ENCODE measurements around the gene ACSM5. TPM values are rescaled to one million over a fixed set of nuclear protein-coding genes. Genes with fewer than 3 reads are reported as not detected.

Gene ACSM5
- total RNA-seq, 1 donor from 2014 or later = 1.2 TPM

Other genes with a start within 250 kb of the ACSM5 start
- gene GP2, start 82.0 kb upstream of the ACSM5 start, total RNA-seq = not detected
- gene UMOD, start 56.8 kb upstream of the ACSM5 start, total RNA-seq = not detected
- not detected for gene PDILT, start 4.8 kb upstream of the ACSM5 start, total RNA-seq
- gene ACSM2A, start 42.0 kb downstream of the ACSM5 start, total RNA-seq = not detected
- not detected for gene ACSM2B, start 166.8 kb downstream of the ACSM5 start, total RNA-seq

Measured in left ventricle myocardium superior (tissue), 1 donor.